ENCODE results near the gene TVP23A. TPM values are rescaled to one million over a fixed set of nuclear protein-coding genes. Genes with fewer than 3 reads are reported as not detected.

The TVP23A gene
- total and polyA plus RNA-seq, 2 donors (not counting 1 experiment from before 2014, with no cell fraction given) = 0.37 to 3.2 TPM

DNA sequence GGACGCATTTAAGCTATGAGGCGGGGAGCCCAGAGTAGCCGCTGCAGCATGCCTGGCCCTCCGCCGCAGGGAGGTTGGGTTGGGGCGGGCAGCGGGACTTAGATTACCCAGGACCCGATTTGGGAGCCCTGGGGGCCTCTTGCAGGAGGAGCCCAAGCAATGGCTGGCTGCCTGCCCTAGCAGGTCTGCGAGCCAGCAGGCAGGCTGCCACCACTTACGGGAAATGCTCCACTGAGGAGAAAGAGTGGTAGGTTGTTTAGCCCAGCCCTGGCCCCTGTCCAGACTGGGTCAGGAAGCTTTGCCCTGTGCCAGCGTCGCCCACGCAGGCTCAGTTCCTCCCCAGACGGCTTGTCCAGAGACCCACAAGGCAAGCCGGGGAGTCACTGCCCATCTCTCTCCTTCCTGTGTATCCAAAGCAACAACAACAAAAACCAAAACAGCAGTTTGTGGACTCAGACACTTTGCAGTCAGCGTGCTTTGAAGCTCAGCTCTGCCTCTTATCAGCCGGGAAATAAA lies 10.3 kb upstream of the TVP23A start:
- Histone ChIP-seq H2AFZ (ENCODE audit: insufficient read depth, low read depth, low read length, poor library complexity, severe bottlenecking) (peak overlapping the region; percentile 61), H3K4me3 (ENCODE audit: control extremely low read depth in 1 of 5, extremely low read depth in 1 of 5, insufficient read depth in 1 of 5, low read depth in 2 of 5, low read length in 4 of 5) (peak overlapping the region in 1 of 5 experiments; percentile 11), H3K9me3 (ENCODE audit: control extremely low read depth in 1 of 3, control insufficient read depth in 2 of 3, insufficient read depth in 1 of 3, low read length in 2 of 3) (peaks cover 0 to 4% (median 0%) of the 10 kb centered on the region in 3 donors), H3K79me2 (ENCODE audit: control insufficient read depth, insufficient read depth, low read length) (no peaks in the 10 kb centered on the region), H4K20me1 (ENCODE audit: control insufficient read depth, insufficient read depth, low read length, poor library complexity, severe bottlenecking) (no peaks in the 10 kb centered on the region), H3K36me3 (replicated peaks in 1 of 2; ENCODE audit: control extremely low read depth in 1 of 2, control insufficient read depth in 1 of 2, extremely low read depth in 1 of 2, insufficient read depth in 2 of 2, low read length in 1 of 2) (no peaks in the 10 kb centered on the region), H3K4me2 (replicated peaks; ENCODE audit: low read depth, low read length, poor library complexity, severe bottlenecking) (peak overlapping the region; percentile 61), H3K4me1 (ENCODE audit: control insufficient read depth in 2 of 2, insufficient read depth in 2 of 2, low read length in 2 of 2) (peaks cover 41 to 48% of the 10 kb centered on the region in 2 donors), H3K9ac (ENCODE audit: low read length) (no peak overlapping the region), H3K27me3 (replicated peaks in 1 of 4; ENCODE audit: control extremely low read depth in 1 of 4, control insufficient read depth in 3 of 4, insufficient read depth in 4 of 4, low read length in 3 of 4) (no peaks in the 10 kb centered on the region), H3K27ac (ENCODE audit: low read length in 2 of 2) (no peak overlapping the region)
- Mint-ChIP-seq H3K27me3 (no peaks in the 10 kb centered on the region), H3K4me1 (peaks cover 47% of the 10 kb centered on the region), H3K9me3 (ENCODE audit: insufficient read depth) (no peaks in the 10 kb centered on the region), H3K4me3 (peak overlapping the region; percentile 30), H3K27ac (peak overlapping the region; percentile 72)
- ChIA-PET CTCF (interaction anchor here (1.0 kb wide), 1 partner anchor 314 kb away, joined by 3 read pairs; no protein-coding TSS in a partner anchor), POLR2A (interaction anchor here (0.5 to 0.7 kb wide), 2 partner anchors 9 to 13 kb away, joined by 5 to 7 read pairs; no protein-coding TSS in a partner anchor)
- intact Hi-C loops (cut with micrococcal nuclease) = no loop called here
- DNase-seq (peak; percentile 32), ATAC-seq (ENCODE audit: low read depth) (peak; percentile 34)
- WGBS (ENCODE audit: insufficient coverage) = 43% methylated on average over 15 of the region's 17 CpGs
- no peak for TF ChIP-seq EZH2 (IDR thresholded peaks at IDR 0.05; ENCODE audit: borderline replicate concordance, insufficient read depth, low read depth, low read length, poor library complexity, severe bottlenecking)
- TF ChIP-seq, protein P1, sequence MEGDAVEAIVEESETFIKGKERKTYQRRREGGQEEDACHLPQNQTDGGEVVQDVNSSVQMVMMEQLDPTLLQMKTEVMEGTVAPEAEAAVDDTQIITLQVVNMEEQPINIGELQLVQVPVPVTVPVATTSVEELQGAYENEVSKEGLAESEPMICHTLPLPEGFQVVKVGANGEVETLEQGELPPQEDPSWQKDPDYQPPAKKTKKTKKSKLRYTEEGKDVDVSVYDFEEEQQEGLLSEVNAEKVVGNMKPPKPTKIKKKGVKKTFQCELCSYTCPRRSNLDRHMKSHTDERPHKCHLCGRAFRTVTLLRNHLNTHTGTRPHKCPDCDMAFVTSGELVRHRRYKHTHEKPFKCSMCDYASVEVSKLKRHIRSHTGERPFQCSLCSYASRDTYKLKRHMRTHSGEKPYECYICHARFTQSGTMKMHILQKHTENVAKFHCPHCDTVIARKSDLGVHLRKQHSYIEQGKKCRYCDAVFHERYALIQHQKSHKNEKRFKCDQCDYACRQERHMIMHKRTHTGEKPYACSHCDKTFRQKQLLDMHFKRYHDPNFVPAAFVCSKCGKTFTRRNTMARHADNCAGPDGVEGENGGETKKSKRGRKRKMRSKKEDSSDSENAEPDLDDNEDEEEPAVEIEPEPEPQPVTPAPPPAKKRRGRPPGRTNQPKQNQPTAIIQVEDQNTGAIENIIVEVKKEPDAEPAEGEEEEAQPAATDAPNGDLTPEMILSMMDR (IDR thresholded peaks at IDR 0.05) = no peak

DNA sequence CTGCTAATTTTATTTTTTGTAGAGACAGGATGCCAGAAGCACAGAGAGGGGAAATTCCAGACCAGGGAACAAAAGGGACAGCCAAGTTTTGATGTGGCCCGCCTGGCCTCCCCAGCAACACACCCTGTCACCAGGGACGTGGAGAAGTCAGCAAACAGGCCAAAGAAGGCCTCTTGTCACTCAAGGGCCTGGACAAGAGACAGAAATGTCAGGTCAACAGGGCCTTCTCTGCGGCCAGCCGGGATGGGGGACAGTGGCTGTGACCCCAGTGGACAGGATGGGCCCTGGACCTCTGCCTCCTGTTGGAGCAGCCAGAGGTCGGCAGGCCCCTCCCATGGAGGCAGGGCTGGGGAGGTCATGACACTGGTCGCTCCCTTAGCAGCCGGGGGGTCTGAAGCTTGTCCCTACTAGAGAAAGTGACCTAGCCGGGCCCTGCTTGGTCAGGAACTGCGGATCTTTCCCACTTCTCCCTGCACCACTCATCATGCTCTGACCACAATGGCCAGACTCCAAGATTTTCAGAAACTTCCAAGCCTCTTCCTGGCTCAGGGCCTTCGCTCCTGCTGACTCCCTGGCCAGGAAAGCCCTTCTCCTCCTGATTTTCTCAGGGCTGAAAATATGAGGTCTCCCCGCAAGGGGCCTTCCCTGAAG lies 9.2 kb upstream of the TVP23A start:
- no peak overlapping the region for H3K4me3 Mint-ChIP-seq
- Histone ChIP-seq H3K27me3 (replicated peaks in 1 of 4; ENCODE audit: control extremely low read depth in 1 of 4, control insufficient read depth in 3 of 4, insufficient read depth in 4 of 4, low read length in 3 of 4) (no peaks in the 10 kb centered on the region), H4K20me1 (ENCODE audit: control insufficient read depth, insufficient read depth, low read length, poor library complexity, severe bottlenecking) (no peaks in the 10 kb centered on the region), H3K79me2 (ENCODE audit: control insufficient read depth, insufficient read depth, low read length) (no peaks in the 10 kb centered on the region), H3K9me3 (ENCODE audit: control extremely low read depth in 1 of 3, control insufficient read depth in 2 of 3, insufficient read depth in 1 of 3, low read length in 2 of 3) (peaks cover 0 to 2% (median 0%) of the 10 kb centered on the region in 3 donors), H2AFZ (ENCODE audit: insufficient read depth, low read depth, low read length, poor library complexity, severe bottlenecking) (no peak overlapping the region), H3K4me1 (ENCODE audit: control insufficient read depth in 2 of 2, insufficient read depth in 2 of 2, low read length in 2 of 2) (peaks cover 35 to 37% of the 10 kb centered on the region in 2 donors), H3K27ac (ENCODE audit: low read length in 2 of 2) (no peak overlapping the region), H3K4me3 (ENCODE audit: control extremely low read depth in 1 of 5, extremely low read depth in 1 of 5, insufficient read depth in 1 of 5, low read depth in 2 of 5, low read length in 4 of 5) (no peak overlapping the region), H3K9ac (ENCODE audit: low read length) (no peak overlapping the region), H3K36me3 (replicated peaks in 1 of 2; ENCODE audit: control extremely low read depth in 1 of 2, control insufficient read depth in 1 of 2, extremely low read depth in 1 of 2, insufficient read depth in 2 of 2, low read length in 1 of 2) (no peaks in the 10 kb centered on the region), H3K4me2 (replicated peaks; ENCODE audit: low read depth, low read length, poor library complexity, severe bottlenecking) (peak overlapping the region; percentile 61)
- ATAC-seq (ENCODE audit: low read depth) = no peak
- H3K27me3 Mint-ChIP-seq = no peaks in the 10 kb centered on the region
- ChIA-PET CTCF (interaction anchor here (0.6 to 0.8 kb wide), 2 partner anchors 46 to 59 kb away, joined by 4 read pairs; no protein-coding TSS in a partner anchor), POLR2A (no interaction called here)
- 97% methylated on average over 11 of the region's 11 CpGs for WGBS (ENCODE audit: insufficient coverage)
- H3K9me3 Mint-ChIP-seq (ENCODE audit: insufficient read depth) = no peaks in the 10 kb centered on the region
- intact Hi-C loops (cut with micrococcal nuclease) = no loop called here
- peak overlapping the region; percentile 72 for H3K27ac Mint-ChIP-seq
- TF ChIP-seq, protein P1 (IDR thresholded peaks at IDR 0.05) = no peak
- TF ChIP-seq EZH2 (IDR thresholded peaks at IDR 0.05; ENCODE audit: borderline replicate concordance, insufficient read depth, low read depth, low read length, poor library complexity, severe bottlenecking) = no peak
- H3K4me1 Mint-ChIP-seq = peaks cover 40% of the 10 kb centered on the region
- no peak for DNase-seq
